Stimulated activated CD8-positive, alpha-beta memory T cell treated with anti-CD3 and anti-CD28 coated beads, Interleukin-7, amount 100 ng/mL, for 1 hour (primary cell): ENCODE results near the gene LAMA5.

ENCODE experiments used
- DNase-seq, 2 donors: peaks; one replicate each; pipeline ENCODE4 v3.0.0-alpha.2; 2020; ENCODE audit warnings: low read depth in 2 of 2

The LAMA5 gene

GRCh38 chr20:62268228-62268900 is 98.7 kb downstream of the LAMA5 start:
- no peak for DNase-seq

DNA sequence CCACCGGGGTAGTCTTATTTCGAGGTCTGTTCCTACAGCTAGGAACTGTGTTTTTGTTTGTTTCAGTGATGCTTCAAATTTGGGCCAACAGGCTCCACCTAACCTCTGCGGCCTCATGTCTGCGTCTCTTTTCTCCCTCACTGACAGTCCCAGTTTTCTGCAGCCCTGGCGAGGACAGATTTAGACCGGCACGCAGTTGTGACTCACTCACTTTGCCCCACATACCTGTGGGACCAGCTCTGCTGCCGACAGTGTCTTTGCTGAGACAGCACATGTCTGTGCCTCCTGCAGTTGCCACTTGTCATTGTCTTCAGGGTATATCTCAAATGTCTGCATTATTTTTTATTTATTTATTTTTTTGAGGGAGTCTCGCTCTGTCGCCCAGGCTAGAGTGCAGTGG is 99.6 kb downstream of the LAMA5 start:
- DNase-seq: no peak

- DNase-seq: no peak
These were observed 100.3 kb downstream of the LAMA5 start for GRCh38 chr20:62266851-62267250.

GRCh38 chr20:62266340-62266739 is 100.8 kb downstream of the LAMA5 start:
- DNase-seq: no peak

DNA sequence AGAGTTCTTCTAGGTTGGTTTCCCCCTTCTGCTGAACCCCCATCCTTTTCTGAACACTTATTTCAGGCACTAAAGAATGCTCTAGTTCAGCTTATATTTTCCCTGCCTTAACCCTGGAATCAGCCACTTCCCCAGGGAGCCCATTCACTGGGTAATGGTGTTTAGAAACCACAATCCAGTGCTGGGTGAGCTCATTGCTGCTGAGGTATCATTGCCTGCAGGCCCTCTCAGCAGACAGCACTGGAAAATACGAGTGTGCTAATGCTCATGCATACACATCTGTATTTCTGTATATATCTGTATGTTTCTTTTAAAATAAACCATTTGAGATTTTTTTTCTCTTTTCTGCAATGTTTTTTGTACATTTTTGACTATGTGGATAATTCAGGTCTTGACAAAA is 101.7 kb downstream of the LAMA5 start:
- no peak for DNase-seq

DNA sequence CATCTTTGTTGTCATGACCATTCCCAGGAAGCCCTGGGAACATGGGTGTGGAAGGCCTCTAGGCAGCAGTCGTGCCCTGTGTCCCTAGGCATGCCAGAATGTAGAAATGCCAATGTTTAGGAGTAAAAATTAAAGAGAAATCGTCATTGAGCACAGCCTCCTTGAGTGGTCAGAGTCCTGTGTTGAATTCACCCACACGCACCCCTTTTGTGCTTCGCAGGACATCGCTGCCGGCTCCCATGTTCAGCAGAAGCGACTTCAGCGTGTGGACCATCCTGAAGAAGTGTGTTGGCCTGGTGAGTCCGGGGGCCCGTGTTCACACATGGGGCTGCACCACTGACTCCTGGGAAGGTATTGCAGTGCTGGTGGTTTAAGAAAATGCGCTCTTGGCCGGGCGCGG is 103.7 kb downstream of the LAMA5 start:
- no peak for DNase-seq

DNA sequence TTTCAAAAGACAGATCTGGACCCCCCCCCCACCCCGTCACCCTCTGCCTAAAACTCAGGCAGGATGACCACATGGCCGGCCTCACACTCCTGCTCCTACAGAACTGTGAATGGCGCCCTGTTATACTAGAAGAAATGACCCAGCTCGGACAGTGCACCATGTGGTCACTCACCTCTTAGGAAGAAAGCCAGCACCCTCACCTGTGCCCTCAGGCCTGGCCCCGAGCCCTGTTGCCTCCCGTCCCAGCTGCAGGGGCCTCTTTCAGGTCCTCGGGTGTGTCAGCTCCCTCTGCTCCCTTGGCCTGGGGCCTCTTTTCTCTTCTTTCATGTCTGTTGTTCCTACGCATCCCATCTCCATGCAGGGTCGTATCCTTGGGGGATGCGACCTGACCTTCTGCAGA is 105.0 kb downstream of the LAMA5 start:
- DNase-seq: no peak

DNA sequence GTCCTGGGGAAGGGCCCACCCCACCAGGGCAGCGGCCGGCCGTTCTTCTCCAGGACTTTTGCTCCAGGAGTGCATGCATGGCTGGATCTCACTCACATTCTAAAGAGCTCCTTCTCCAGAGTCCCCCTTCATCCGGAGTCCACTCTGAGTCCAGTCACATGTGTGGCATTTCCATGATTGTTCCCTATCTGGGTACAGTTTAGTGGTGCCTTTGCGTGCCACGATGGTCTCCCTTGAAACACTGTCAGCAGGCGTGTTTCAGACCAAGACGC is 107.9 kb downstream of the LAMA5 start:
- DNase-seq: no peak
